Smooth muscle cell (in vitro differentiated cells): ENCODE results near the gene GLG1. TPM values are rescaled to one million over a fixed set of nuclear protein-coding genes. Genes with fewer than 3 reads are reported as not detected.

Experiments
- DNase-seq: peaks from one replicate; lab custom pipeline; 2025; ENCODE audit not compliant: unreplicated experiment; lab: John Stamatoyannopoulos, UW
- H2AFZ ChIP-seq: fragments of 200-600 bp; sonication (generic); 2 replicates; pipeline ENCODE4 v1.6.0; 2016; ENCODE audit warnings: antibody characterized with exemption, low read depth, mild to moderate bottlenecking
- H3F3A ChIP-seq: fragments of 200-600 bp; sonication (generic); 2 replicates; pipeline ENCODE4 v1.6.0; 2017; ENCODE audit warnings: antibody characterized with exemption, low read depth
- H3K27ac ChIP-seq: fragments of 200-600 bp; sonication (generic); 2 replicates; pipeline ENCODE4 v1.5.1; 2016; ENCODE audit warnings: low read depth, mild to moderate bottlenecking
- H3K27me3 ChIP-seq: fragments of 200-600 bp; sonication (generic); 2 replicates; pipeline ENCODE4 v1.6.1; 2016; ENCODE audit warnings: low read depth, mild to moderate bottlenecking
- H3K36me3 ChIP-seq: fragments of 200-600 bp; sonication (generic); 2 replicates; pipeline ENCODE4 v1.5.1; 2016; ENCODE audit warnings: low read depth
- H3K4me1 ChIP-seq: fragments of 200-600 bp; sonication (generic); 2 replicates; pipeline ENCODE4 v1.5.1; 2016; ENCODE audit warnings: low read depth
- H3K4me2 ChIP-seq: fragments of 200-600 bp; sonication (generic); 2 replicates; pipeline ENCODE4 v1.6.0; 2016; ENCODE audit warnings: mild to moderate bottlenecking
- H3K4me3 ChIP-seq: fragments of 200-600 bp; sonication (generic); 2 replicates; pipeline ENCODE4 v1.5.1; 2016; ENCODE audit warnings: mild to moderate bottlenecking
- H3K79me2 ChIP-seq: fragments of 200-600 bp; sonication (generic); 2 replicates; pipeline ENCODE4 v1.6.0; 2016; ENCODE audit warnings: low read depth, mild to moderate bottlenecking
- H3K9ac ChIP-seq: fragments of 200-600 bp; sonication (generic); 2 replicates; pipeline ENCODE4 v1.6.0; 2016; ENCODE audit warnings: low read depth
- H3K9me3 ChIP-seq: fragments of 200-600 bp; sonication (generic); replicated peaks from 2 replicates; pipeline ENCODE4 v1.5.1; 2016; ENCODE audit warnings: low read depth
- H4K20me1 ChIP-seq: fragments of 200-600 bp; sonication (generic); 2 replicates; pipeline ENCODE4 v1.6.0; 2016; ENCODE audit warnings: low read depth
- WGBS: methylation state at CpG from one replicate; pipeline ENCODE4 v1.1.7; 2016; ENCODE audit warnings: low lambda C conversion rate; 5-methylcytosine and 5-hydroxymethylcytosine counted together
- polyA plus RNA-seq: library from polyadenylated mRNA; unstranded; fragments of >200 nt; fragmentation: Nextera tagmentation; extraction: Ambion mirVana; gene quantifications from 2 replicates; pipeline ENCODE4 v1.2.1, GENCODE V29; 2016
- total RNA-seq: library from RNA; depleted of rRNA; stranded (reverse); fragments of >200 nt; gene quantifications from 2 replicates; pipeline ENCODE4 v1.2.3, GENCODE V29; 2014
- TF ChIP-seq, protein P1 (sequence below): fragments of 200-600 bp; sonication (generic); IDR thresholded peaks from 2 replicates; pipeline ENCODE4 v1.5.1; 2017; ENCODE audit warnings: borderline replicate concordance, mild to moderate bottlenecking, antibody characterized with exemption; ENCODE audit not compliant: insufficient read depth, poor library complexity, severe bottlenecking

GLG1 gene
- total and polyA plus RNA-seq, 2 experiments from 2014 or later, result 131 to 140 TPM

DNA sequence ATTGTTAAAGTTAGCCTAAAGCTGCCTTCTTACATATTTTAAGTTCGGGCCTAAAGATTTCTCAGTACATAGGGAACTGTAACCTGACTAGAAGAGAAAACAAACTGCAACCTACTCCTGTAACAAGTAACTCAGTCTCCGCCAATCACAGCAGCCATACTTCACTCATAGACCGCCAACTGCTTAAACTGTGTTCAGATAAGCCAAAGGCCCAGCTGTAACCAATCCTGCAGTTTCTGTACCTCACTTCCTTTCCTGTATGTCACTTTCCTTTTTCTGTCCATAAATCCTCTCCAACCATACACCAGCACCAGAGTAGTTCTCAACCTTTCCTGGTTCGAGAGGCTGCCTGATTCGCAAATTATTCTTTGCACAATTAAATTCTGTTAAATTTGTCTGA, 41.5 kb downstream of the GLG1 start:
- Histone ChIP-seq H3K9me3 (no peaks in the 10 kb centered on the region), H4K20me1 (peaks cover 98% of the 10 kb centered on the region), H3K9ac (no peak overlapping the region), H3K36me3 (no peaks in the 10 kb centered on the region), H3K4me3 (no peak overlapping the region), H2AFZ (no peak overlapping the region), H3K4me1 (no peaks in the 10 kb centered on the region), H3K4me2 (no peak overlapping the region), H3F3A (peaks cover 4% of the 10 kb centered on the region), H3K27me3 (no peaks in the 10 kb centered on the region), H3K27ac (no peak overlapping the region), H3K79me2 (peaks cover 89% of the 10 kb centered on the region)
- TF ChIP-seq, protein P1, sequence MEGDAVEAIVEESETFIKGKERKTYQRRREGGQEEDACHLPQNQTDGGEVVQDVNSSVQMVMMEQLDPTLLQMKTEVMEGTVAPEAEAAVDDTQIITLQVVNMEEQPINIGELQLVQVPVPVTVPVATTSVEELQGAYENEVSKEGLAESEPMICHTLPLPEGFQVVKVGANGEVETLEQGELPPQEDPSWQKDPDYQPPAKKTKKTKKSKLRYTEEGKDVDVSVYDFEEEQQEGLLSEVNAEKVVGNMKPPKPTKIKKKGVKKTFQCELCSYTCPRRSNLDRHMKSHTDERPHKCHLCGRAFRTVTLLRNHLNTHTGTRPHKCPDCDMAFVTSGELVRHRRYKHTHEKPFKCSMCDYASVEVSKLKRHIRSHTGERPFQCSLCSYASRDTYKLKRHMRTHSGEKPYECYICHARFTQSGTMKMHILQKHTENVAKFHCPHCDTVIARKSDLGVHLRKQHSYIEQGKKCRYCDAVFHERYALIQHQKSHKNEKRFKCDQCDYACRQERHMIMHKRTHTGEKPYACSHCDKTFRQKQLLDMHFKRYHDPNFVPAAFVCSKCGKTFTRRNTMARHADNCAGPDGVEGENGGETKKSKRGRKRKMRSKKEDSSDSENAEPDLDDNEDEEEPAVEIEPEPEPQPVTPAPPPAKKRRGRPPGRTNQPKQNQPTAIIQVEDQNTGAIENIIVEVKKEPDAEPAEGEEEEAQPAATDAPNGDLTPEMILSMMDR, result no peak
- WGBS, result 77% methylated on average over 5 of the region's 5 CpGs
- DNase-seq, result no peak

GRCh38 chr16:74564451-74564984, 42.4 kb downstream of the GLG1 start:
- peaks cover 88% of the 10 kb centered on the region for H3K79me2 ChIP-seq
- TF ChIP-seq, protein P1, result no peak
- no peak overlapping the region for H3K9ac ChIP-seq
- H3K4me2 ChIP-seq, result no peak overlapping the region
- H3F3A ChIP-seq, result peaks cover 4% of the 10 kb centered on the region
- H2AFZ ChIP-seq, result no peak overlapping the region
- no peaks in the 10 kb centered on the region for H3K4me1 ChIP-seq
- H3K9me3 ChIP-seq, result no peaks in the 10 kb centered on the region
- H3K4me3 ChIP-seq, result no peak overlapping the region
- WGBS, result 100% methylated on average over 1 of the region's 1 CpG
- H3K36me3 ChIP-seq, result no peaks in the 10 kb centered on the region
- peaks cover 98% of the 10 kb centered on the region for H4K20me1 ChIP-seq
- DNase-seq, result no peak
- H3K27me3 ChIP-seq, result no peaks in the 10 kb centered on the region
- peak overlapping the region; percentile 28 for H3K27ac ChIP-seq

DNA sequence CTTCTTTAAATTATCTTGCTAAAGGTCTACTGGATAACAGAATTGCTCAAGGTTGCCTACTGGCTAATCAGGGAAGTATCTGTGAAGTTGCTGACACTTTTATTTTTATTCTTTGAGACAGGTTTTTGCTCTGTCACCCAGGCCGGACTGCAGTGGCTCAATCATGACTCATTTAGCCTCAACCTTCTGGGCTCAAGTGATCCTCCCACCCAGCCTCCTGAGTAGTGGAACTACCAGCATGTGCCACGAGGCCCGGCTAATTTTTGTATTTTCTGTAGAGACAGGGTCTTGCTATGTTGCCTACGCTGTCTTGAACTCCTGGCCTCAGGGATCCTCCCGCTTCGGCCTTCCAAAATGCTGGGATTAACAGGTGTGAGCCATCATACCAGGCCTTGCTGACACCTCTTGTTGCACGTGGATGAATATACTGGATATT, 43.1 kb downstream of the GLG1 start:
- H3K9ac ChIP-seq, result no peak overlapping the region

DNA sequence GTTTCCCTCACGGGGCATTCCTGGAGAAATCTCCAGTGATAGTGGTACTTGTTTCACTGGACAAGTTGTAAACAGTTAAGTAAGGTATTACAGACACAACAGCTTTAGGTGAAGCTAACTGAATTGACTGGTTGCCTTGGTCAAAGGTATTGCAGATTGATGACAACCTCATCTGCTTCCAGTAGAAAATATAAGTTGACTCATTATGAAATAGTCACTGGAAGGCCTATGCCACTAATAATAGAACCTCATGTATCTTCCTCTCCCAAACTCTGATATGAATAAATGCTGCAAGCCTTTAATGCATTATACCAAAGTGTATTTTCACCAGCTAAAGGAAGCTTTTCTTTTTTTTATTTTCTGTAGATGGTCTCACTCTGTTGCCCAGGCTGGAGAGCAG, 44.8 kb downstream of the GLG1 start:
- Histone ChIP-seq H2AFZ (no peak overlapping the region), H3K27ac (no peak overlapping the region), H3K27me3 (no peaks in the 10 kb centered on the region), H3F3A (peaks cover 4% of the 10 kb centered on the region), H3K36me3 (no peaks in the 10 kb centered on the region), H3K4me1 (no peaks in the 10 kb centered on the region), H3K9me3 (no peaks in the 10 kb centered on the region), H4K20me1 (peaks cover 100% of the 10 kb centered on the region), H3K79me2 (peaks cover 92% of the 10 kb centered on the region), H3K9ac (no peak overlapping the region), H3K4me3 (no peak overlapping the region), H3K4me2 (no peak overlapping the region)
- no peak for DNase-seq
- TF ChIP-seq, protein P1, result no peak
- 97% methylated on average over 1 of the region's 1 CpG for WGBS

More for the DNA sequence above, 43.1 kb downstream of the GLG1 start:
- TF ChIP-seq, protein P1, result no peak
- DNase-seq, result no peak
- H3K36me3 ChIP-seq, result no peaks in the 10 kb centered on the region
- H3K4me3 ChIP-seq, result no peak overlapping the region
- peak overlapping the region; percentile 28 for H3K27ac ChIP-seq
- no peak overlapping the region for H3K4me2 ChIP-seq
- peaks cover 98% of the 10 kb centered on the region for H4K20me1 ChIP-seq
- H3K4me1 ChIP-seq, result no peaks in the 10 kb centered on the region
- no peaks in the 10 kb centered on the region for H3K9me3 ChIP-seq
- peaks cover 87% of the 10 kb centered on the region for H3K79me2 ChIP-seq
- WGBS, result 77% methylated on average over 7 of the region's 7 CpGs
- no peaks in the 10 kb centered on the region for H3K27me3 ChIP-seq
- no peak overlapping the region for H2AFZ ChIP-seq
- H3F3A ChIP-seq, result peaks cover 4% of the 10 kb centered on the region
